Heart left ventricle (tissue), 13 donors: Measurements from ENCODE around the gene LBHD1.

ENCODE experiments used
- CTCF ChIP-seq, 12 donors: fragments of 200-600 bp; sonication (generic) in 4 of 12; IDR thresholded peaks; one replicate each; pipeline versions ENCODE4 v1.5.0 to v1.8.0; 2018 to 2022; ENCODE audit warnings: antibody characterized with exemption in 12 of 12, mild to moderate bottlenecking in 5 of 12
- POLR2A ChIP-seq, 2 donors: fragments of 450-650 bp; IDR thresholded peaks; one replicate each; pipeline ENCODE4 v1.6.1; 2017; ENCODE audit warnings: antibody characterized with exemption in 2 of 2, mild to moderate bottlenecking in 2 of 2, moderate library complexity in 2 of 2
- donor health status: ischemic (EF 13 %, LVEDD 7.1; RV severe dilation, severe dysfunction).
- donor health status: DM: no; HTN: yes; CAD: no.
- donor health status: DM: no; HTN: no; CAD: no.
- donor health status: ischemic (EF 25% LVEDD 6.9; RV normal size, moderate dysfunction).
- donor health status: ischemic (EF 25% LVEDD 5.7; RV mildly dilated, moderate dysfunction).
- donor health status: ischemic (EF 35%, LVEDD 5.7; RV mildly dilated, moderate dysfunction).
- donor health status: nonischemic (EF 11% LVEDD 7.7; RV severe dilation, severe dysfunction).
- donor health status: DM: yes; HTN: yes; CAD: no.
- donor health status: PGD.
- donor health status: ischemic (EF 29% LVEDD 5.4; RV normal size, mild dysfunction).
- donor health status: nonischemic (EF 23%, LVEDD 6.1; RV moderate dilation, normal function).

GRCh38 chr11:62647609-62648005, 24.5 kb downstream of the LBHD1 start:
- TF ChIP-seq CTCF (IDR thresholded peaks at IDR 0.05): no peak
- TF ChIP-seq POLR2A (IDR thresholded peaks at IDR 0.05): no peak
